H9 (cell line): ENCODE measurements around the gene SLX1A. TPM values are rescaled to one million over a fixed set of nuclear protein-coding genes. Genes with fewer than 3 reads are reported as not detected.

ENCODE experiments used
- DNase-seq: peaks from one replicate; pipeline ENCODE4 v3.0.0-alpha.2; 2017
- H2AFZ ChIP-seq: one replicate; pipeline ENCODE4 v1.6.1; 2013; ENCODE audit warnings: mild to moderate bottlenecking, low read length, control low read depth, moderate library complexity
- H2AK5ac ChIP-seq: 2 replicates; pipeline ENCODE4 v1.6.1; 2013; ENCODE audit warnings: low read length, control low read depth, mixed read lengths; ENCODE audit not compliant: insufficient read length
- H2BK120ac ChIP-seq: one replicate; pipeline ENCODE4 v1.6.1; 2013; ENCODE audit warnings: low read depth, mild to moderate bottlenecking, low read length, control low read depth, inconsistent platforms; ENCODE audit not compliant: poor library complexity, severe bottlenecking
- H2BK12ac ChIP-seq: 2 replicates; pipeline ENCODE4 v1.6.1; 2013; ENCODE audit warnings: low read length, control low read depth, mixed read lengths, low read depth; ENCODE audit not compliant: insufficient read length
- H2BK15ac ChIP-seq: 2 replicates; pipeline ENCODE4 v1.6.1; 2013; ENCODE audit warnings: low read depth, low read length, control low read depth
- H2BK20ac ChIP-seq: one replicate; pipeline ENCODE4 v1.6.1; 2013; ENCODE audit warnings: low read depth, mild to moderate bottlenecking, low read length, control low read depth, inconsistent platforms; ENCODE audit not compliant: poor library complexity, severe bottlenecking
- H2BK5ac ChIP-seq: 2 replicates; pipeline ENCODE4 v1.6.1; 2013; ENCODE audit warnings: low read length, control low read depth, mixed read lengths; ENCODE audit not compliant: insufficient read length
- H3K14ac ChIP-seq: 2 replicates; pipeline ENCODE4 v1.6.1; 2013; ENCODE audit warnings: low read length, control low read depth; ENCODE audit not compliant: insufficient read depth
- H3K18ac ChIP-seq: 2 replicates; pipeline ENCODE4 v1.6.1; 2013; ENCODE audit warnings: low read depth, mild to moderate bottlenecking, mixed read lengths, low read length, control low read depth; ENCODE audit not compliant: insufficient read length
- H3K23ac ChIP-seq: 2 replicates; pipeline ENCODE4 v1.6.1; 2013; ENCODE audit warnings: low read length, control low read depth, mixed read lengths, low read depth; ENCODE audit not compliant: insufficient read length
- H3K23me2 ChIP-seq: 2 replicates; pipeline ENCODE4 v1.6.1; 2013; ENCODE audit warnings: low read depth, mild to moderate bottlenecking, mixed read lengths, low read length, control low read depth; ENCODE audit not compliant: insufficient read length, poor library complexity, severe bottlenecking
- H3K27ac ChIP-seq: 2 replicates; pipeline ENCODE4 v1.5.1; 2013; ENCODE audit warnings: low read length, control low read depth, mixed read lengths, low read depth; ENCODE audit not compliant: insufficient read length
- H3K27me3 ChIP-seq: 2 replicates; pipeline ENCODE4 v1.6.1; 2013; ENCODE audit warnings: low read length, control low read depth, inconsistent platforms; ENCODE audit not compliant: insufficient read depth
- H3K4ac ChIP-seq: 2 replicates; pipeline ENCODE4 v1.6.1; 2013; ENCODE audit warnings: low read depth, mild to moderate bottlenecking, control low read depth, inconsistent platforms, low read length, moderate library complexity
- H3K4me1 ChIP-seq: 2 replicates; pipeline ENCODE4 v1.6.1; 2013; ENCODE audit warnings: low read length, control low read depth, inconsistent platforms; ENCODE audit not compliant: insufficient read depth
- H3K4me2 ChIP-seq: 2 replicates; pipeline ENCODE4 v1.6.1; 2013; ENCODE audit warnings: low read length, control low read depth, mixed read lengths; ENCODE audit not compliant: insufficient read length, insufficient read depth
- H3K56ac ChIP-seq: 2 replicates; pipeline ENCODE4 v1.6.1; 2013; ENCODE audit warnings: low read depth, mild to moderate bottlenecking, mixed read lengths, low read length, control low read depth; ENCODE audit not compliant: insufficient read length
- H3K79me1 ChIP-seq: 2 replicates; pipeline ENCODE4 v1.6.1; 2013; ENCODE audit warnings: low read depth, mild to moderate bottlenecking, moderate library complexity, low read length, control low read depth, inconsistent platforms; ENCODE audit not compliant: insufficient read depth, poor library complexity, severe bottlenecking
- H3K79me2 ChIP-seq: 2 replicates; pipeline ENCODE4 v1.6.1; 2013; ENCODE audit warnings: low read length, control low read depth, inconsistent platforms; ENCODE audit not compliant: insufficient read depth
- H3K9ac ChIP-seq: 2 replicates; pipeline ENCODE4 v1.6.1; 2013; ENCODE audit warnings: low read length, control low read depth, mixed read lengths; ENCODE audit not compliant: insufficient read length; ENCODE audit errors: extremely low read depth
- H3K9me3 ChIP-seq: one replicate; pipeline ENCODE4 v1.6.1; 2013; ENCODE audit warnings: low read depth, low read length, inconsistent platforms; ENCODE audit not compliant: control insufficient read depth
- H3T11ph ChIP-seq: one replicate; pipeline ENCODE4 v1.6.1; 2013; ENCODE audit warnings: mild to moderate bottlenecking, low read length, control low read depth, inconsistent platforms
- H4K20me1 ChIP-seq: one replicate; pipeline ENCODE4 v1.6.1; 2013; ENCODE audit not compliant: control insufficient read depth, insufficient read length, insufficient read depth
- H4K5ac ChIP-seq: 2 replicates; pipeline ENCODE4 v1.6.1; 2013; ENCODE audit warnings: low read depth, mild to moderate bottlenecking, mixed read lengths, low read length, control low read depth; ENCODE audit not compliant: insufficient read length
- H4K8ac ChIP-seq: replicated peaks from 2 replicates; pipeline ENCODE4 v1.6.1; 2013; ENCODE audit warnings: low read length, control low read depth, mixed read lengths, low read depth; ENCODE audit not compliant: insufficient read length
- H4K91ac ChIP-seq: 2 replicates; pipeline ENCODE4 v1.6.1; 2013; ENCODE audit warnings: low read depth, mild to moderate bottlenecking, moderate library complexity, mixed read lengths, low read length, control low read depth; ENCODE audit not compliant: insufficient read length
- H3K27ac Mint-ChIP-seq, 3 experiments: 2 replicates in 2 of 3; 3 replicates in 1 of 3; pipeline ENCODE4 v1.8.0; 2020 to 2021; ENCODE audit warnings: mixed read lengths in 3 of 3, mild to moderate bottlenecking in 1 of 3, moderate library complexity in 1 of 3
- H3K27me3 Mint-ChIP-seq: 2 replicates; pipeline ENCODE4 v1.8.0; 2021; ENCODE audit warnings: low read depth, mild to moderate bottlenecking, moderate library complexity, mixed read lengths
- H3K36me3 Mint-ChIP-seq, 3 experiments: 2 replicates in 2 of 3; 3 replicates in 1 of 3; pipeline ENCODE4 v1.8.0; 2020 to 2021; ENCODE audit warnings: low read depth in 3 of 3, mixed read lengths in 3 of 3; ENCODE audit not compliant: insufficient read depth in 1 of 3
- H3K4me1 Mint-ChIP-seq, 2 experiments: 2 replicates each; pipeline ENCODE4 v1.8.0; 2020; ENCODE audit warnings: mixed read lengths in 2 of 2
- H3K4me3 Mint-ChIP-seq, 2 experiments: 2 replicates in 1 of 2; 3 replicates in 1 of 2; pipeline ENCODE4 v1.8.0; 2020 to 2021; ENCODE audit warnings: mild to moderate bottlenecking in 2 of 2, mixed read lengths in 2 of 2, moderate library complexity in 1 of 2
- H3K9me3 Mint-ChIP-seq, 2 experiments: 2 replicates in 1 of 2; 3 replicates in 1 of 2; pipeline ENCODE4 v1.8.0; 2020; ENCODE audit warnings: mild to moderate bottlenecking in 2 of 2, mixed read lengths in 2 of 2, moderate library complexity in 1 of 2
- WGBS: extraction: QIAGEN DNeasy Blood & Tissue Kit; methylation state at CpG from one replicate; pipeline ENCODE4 v1.1.7; 2013; ENCODE audit warnings: missing lambda C conversion rate, low lambda C conversion rate, mixed read lengths; ENCODE audit not compliant: insufficient read length; ENCODE audit errors: extremely low coverage; 5-methylcytosine and 5-hydroxymethylcytosine counted together
- total RNA-seq: library from RNA; stranded (reverse); gene quantifications from 2 replicates; pipeline ENCODE4 v1.2.1, GENCODE V29; 2021
- TF ChIP-seq, protein P1 (sequence below): fragments of 200-600 bp; sonication (generic); conservative IDR thresholded peaks from 3 replicates; pipeline ENCODE4 v1.8.0; 2021; ENCODE audit warnings: antibody characterized with exemption, mild to moderate bottlenecking

SLX1A gene
- total RNA-seq, 1 experiment from 2014 or later = 30.3 TPM

DNA sequence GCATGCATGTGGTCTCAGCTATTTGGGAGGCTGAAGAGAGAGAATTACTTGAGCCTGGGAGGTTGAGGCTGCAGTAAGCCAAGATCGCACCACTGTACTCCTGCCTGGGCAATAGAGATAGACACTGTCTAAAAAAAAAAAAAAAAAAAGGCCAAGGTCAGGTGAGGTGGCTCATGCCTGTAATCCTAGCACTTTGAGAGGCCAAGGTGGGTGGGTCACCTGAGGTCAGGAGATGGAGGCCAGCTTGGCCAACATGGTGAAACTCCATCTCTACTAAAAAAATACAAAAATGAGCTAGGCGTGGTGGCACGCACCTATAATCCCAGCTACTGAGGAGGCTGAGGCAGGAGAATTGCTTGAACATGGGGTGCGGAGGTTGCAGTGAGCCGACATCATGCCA lies 38.5 kb upstream of the SLX1A start:
- H2BK20ac ChIP-seq = no peak overlapping the region
- H3K56ac ChIP-seq = no peak overlapping the region
- TF ChIP-seq, protein P1, sequence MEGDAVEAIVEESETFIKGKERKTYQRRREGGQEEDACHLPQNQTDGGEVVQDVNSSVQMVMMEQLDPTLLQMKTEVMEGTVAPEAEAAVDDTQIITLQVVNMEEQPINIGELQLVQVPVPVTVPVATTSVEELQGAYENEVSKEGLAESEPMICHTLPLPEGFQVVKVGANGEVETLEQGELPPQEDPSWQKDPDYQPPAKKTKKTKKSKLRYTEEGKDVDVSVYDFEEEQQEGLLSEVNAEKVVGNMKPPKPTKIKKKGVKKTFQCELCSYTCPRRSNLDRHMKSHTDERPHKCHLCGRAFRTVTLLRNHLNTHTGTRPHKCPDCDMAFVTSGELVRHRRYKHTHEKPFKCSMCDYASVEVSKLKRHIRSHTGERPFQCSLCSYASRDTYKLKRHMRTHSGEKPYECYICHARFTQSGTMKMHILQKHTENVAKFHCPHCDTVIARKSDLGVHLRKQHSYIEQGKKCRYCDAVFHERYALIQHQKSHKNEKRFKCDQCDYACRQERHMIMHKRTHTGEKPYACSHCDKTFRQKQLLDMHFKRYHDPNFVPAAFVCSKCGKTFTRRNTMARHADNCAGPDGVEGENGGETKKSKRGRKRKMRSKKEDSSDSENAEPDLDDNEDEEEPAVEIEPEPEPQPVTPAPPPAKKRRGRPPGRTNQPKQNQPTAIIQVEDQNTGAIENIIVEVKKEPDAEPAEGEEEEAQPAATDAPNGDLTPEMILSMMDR = no peak
- no peak overlapping the region for H2AFZ ChIP-seq
- H3K36me3 Mint-ChIP-seq = peaks cover 0 to 2% (median 0%) of the 10 kb centered on the region in 3 experiments; a peak in 1 of 7 replicates
- H4K5ac ChIP-seq = no peak overlapping the region
- no CpG with 5 or more reads among the region's 5 CpGs for WGBS
- H3K18ac ChIP-seq = no peak overlapping the region
- no peak overlapping the region for H2BK5ac ChIP-seq
- H2BK120ac ChIP-seq = no peak overlapping the region
- H3K9ac ChIP-seq = no peak overlapping the region
- H3K79me2 ChIP-seq = no peaks in the 10 kb centered on the region
- no peak overlapping the region for H2AK5ac ChIP-seq
- no peak overlapping the region for H3K27ac ChIP-seq
- H3K23me2 ChIP-seq = no peaks in the 10 kb centered on the region
- H2BK15ac ChIP-seq = no peak overlapping the region
- H4K8ac ChIP-seq = no peak overlapping the region
- H3K4me2 ChIP-seq = no peak overlapping the region
- no peak overlapping the region for H3K4ac ChIP-seq
- H2BK12ac ChIP-seq = no peak overlapping the region
- H3K9me3 Mint-ChIP-seq = peaks cover 7% of the 10 kb centered on the region in 2 experiments
- H3K27me3 ChIP-seq = no peaks in the 10 kb centered on the region
- H4K91ac ChIP-seq = no peak overlapping the region
- no peaks in the 10 kb centered on the region for H3K4me1 Mint-ChIP-seq
- H3K9me3 ChIP-seq = no peaks in the 10 kb centered on the region
- H3K23ac ChIP-seq = no peak overlapping the region
- no peaks in the 10 kb centered on the region for H4K20me1 ChIP-seq
- no peak overlapping the region for H3K27ac Mint-ChIP-seq
- no peak overlapping the region for H3K4me3 Mint-ChIP-seq
- no peaks in the 10 kb centered on the region for H3K4me1 ChIP-seq
- H3T11ph ChIP-seq = no peak overlapping the region
- no peak overlapping the region for H3K14ac ChIP-seq
- DNase-seq = no peak
- H3K79me1 ChIP-seq = no peaks in the 10 kb centered on the region
- peaks cover 15% of the 10 kb centered on the region for H3K27me3 Mint-ChIP-seq
